Embryonic facial prominence (tissue), 1 donor: ENCODE results near the gene ARHGAP27.
A peak's percentile ranks its signal among the peaks of the same experiment; 100 is the strongest.

Experiments
- DNase-seq: peaks from one replicate; pipeline ENCODE4 v3.0.0-alpha.2; 2016; ENCODE audit errors: extremely low spot score

Gene ARHGAP27

GRCh38 chr17:45408611-45409421 is 23.9 kb downstream of the ARHGAP27 start:
- DNase-seq: no peak

GRCh38 chr17:45406107-45406506 is 26.6 kb downstream of the ARHGAP27 start:
- no peak for DNase-seq

- DNase-seq: no peak
Observed at GRCh38 chr17:45405250-45406086, 27.2 kb downstream of the ARHGAP27 start.

GRCh38 chr17:45404870-45405249 is 27.8 kb downstream of the ARHGAP27 start:
- no peak for DNase-seq

- no peak for DNase-seq
Observed at GRCh38 chr17:45403906-45404490, 28.7 kb downstream of the ARHGAP27 start.

- DNase-seq: no peak
Observed at GRCh38 chr17:45402916-45403315, 29.8 kb downstream of the ARHGAP27 start.

- no peak for DNase-seq
Observed at GRCh38 chr17:45398800-45399199, 33.9 kb downstream of the ARHGAP27 start.

GRCh38 chr17:45397796-45398195 is 34.9 kb downstream of the ARHGAP27 start:
- no peak for DNase-seq

- no peak for DNase-seq
Observed at GRCh38 chr17:45396496-45397205, 36.0 kb downstream of the ARHGAP27 start.

GRCh38 chr17:45395569-45396415 is 36.9 kb downstream of the ARHGAP27 start:
- DNase-seq: no peak

GRCh38 chr17:45394913-45395568 is 37.6 kb downstream of the ARHGAP27 start:
- DNase-seq: peak; percentile 73

- no peak for DNase-seq
Observed at GRCh38 chr17:45394564-45394912, 38.1 kb downstream of the ARHGAP27 start.

- no peak for DNase-seq
Observed at GRCh38 chr17:45394091-45394490, 38.6 kb downstream of the ARHGAP27 start.

GRCh38 chr17:45393411-45393810 is 39.3 kb downstream of the ARHGAP27 start:
- DNase-seq: no peak

GRCh38 chr17:45391918-45392317 is 40.8 kb downstream of the ARHGAP27 start:
- no peak for DNase-seq

GRCh38 chr17:45391291-45391690 is 41.4 kb downstream of the ARHGAP27 start:
- DNase-seq: no peak

- DNase-seq: no peak
Observed at GRCh38 chr17:45389354-45389753, 43.3 kb downstream of the ARHGAP27 start.

- no peak for DNase-seq
Observed at GRCh38 chr17:45388604-45389325, 43.9 kb downstream of the ARHGAP27 start.

GRCh38 chr17:45387739-45388138 is 44.9 kb downstream of the ARHGAP27 start:
- DNase-seq: no peak

GRCh38 chr17:45386178-45386577 is 46.5 kb downstream of the ARHGAP27 start:
- no peak for DNase-seq
